Fibroblast of the aortic adventitia (primary cell): ENCODE results near the gene ST3GAL4. TPM values are rescaled to one million over a fixed set of nuclear protein-coding genes. Genes with fewer than 3 reads are reported as not detected.

ENCODE experiments used
- DNase-seq: peaks from one replicate; pipeline ENCODE4 v3.0.0-alpha.2; 2010; ENCODE audit warnings: low read depth
- H3K4me3 ChIP-seq: 2 replicates; pipeline ENCODE4 v1.5.1; 2011; ENCODE audit warnings: low read depth, mild to moderate bottlenecking, control low read depth, low read length, moderate library complexity
- CTCF ChIP-seq: IDR thresholded peaks from 2 replicates; pipeline ENCODE4 v1.5.1; 2011; ENCODE audit warnings: mild to moderate bottlenecking, low read length, control low read depth, inconsistent platforms; ENCODE audit not compliant: insufficient read depth
- total RNA-seq: library from RNA; depleted of rRNA; stranded (reverse); fragments of >200 nt; gene quantifications from 2 replicates; pipeline ENCODE4 v1.2.3, GENCODE V29; 2012; ENCODE audit warnings: low replicate concordance

ST3GAL4 gene
- total RNA-seq, 1 donor = 25.4 TPM

DNA sequence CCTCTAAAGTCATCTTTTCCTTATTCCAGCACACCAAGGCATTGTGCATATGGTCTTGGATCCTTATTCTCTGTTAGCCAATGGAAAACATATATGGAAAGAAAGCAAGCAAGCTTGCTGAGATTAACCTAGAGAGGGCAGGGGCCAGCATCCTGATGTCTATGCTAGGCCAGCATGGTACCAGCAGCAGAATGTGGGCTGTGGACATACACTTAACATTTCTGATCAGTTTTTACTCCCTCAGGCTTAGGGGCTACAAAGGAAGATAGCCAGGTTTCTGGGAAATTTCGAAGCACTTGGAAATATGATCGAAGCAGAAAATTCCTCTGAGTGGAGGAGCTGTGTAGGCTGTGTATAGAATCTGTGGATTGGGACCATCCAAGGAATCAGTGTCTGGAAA lies 67.0 kb downstream of the ST3GAL4 start:
- no peak for TF ChIP-seq CTCF
- H3K4me3 ChIP-seq = no peak overlapping the region
- no peak for DNase-seq

DNA sequence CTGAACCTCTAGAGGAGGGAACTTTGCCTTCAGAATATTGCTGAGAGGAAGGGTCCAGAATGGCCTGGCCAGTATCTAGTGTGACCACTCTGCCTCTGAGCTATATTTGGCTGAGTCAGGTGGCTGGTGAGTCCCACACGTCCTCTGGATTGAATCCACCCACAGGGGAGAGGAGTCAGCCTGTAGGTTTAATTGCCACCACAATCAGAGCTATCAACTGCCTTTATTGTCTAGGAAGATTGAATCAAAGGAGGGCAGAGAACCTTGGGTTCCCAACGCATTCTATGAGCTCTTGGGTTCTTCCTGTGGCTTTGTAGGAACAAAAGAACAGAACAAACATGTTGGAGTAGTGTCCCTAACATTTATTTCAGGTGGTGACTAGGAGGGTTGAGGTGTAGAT lies 67.7 kb downstream of the ST3GAL4 start:
- DNase-seq = no peak
- TF ChIP-seq CTCF = no peak
- no peak overlapping the region for H3K4me3 ChIP-seq

DNA sequence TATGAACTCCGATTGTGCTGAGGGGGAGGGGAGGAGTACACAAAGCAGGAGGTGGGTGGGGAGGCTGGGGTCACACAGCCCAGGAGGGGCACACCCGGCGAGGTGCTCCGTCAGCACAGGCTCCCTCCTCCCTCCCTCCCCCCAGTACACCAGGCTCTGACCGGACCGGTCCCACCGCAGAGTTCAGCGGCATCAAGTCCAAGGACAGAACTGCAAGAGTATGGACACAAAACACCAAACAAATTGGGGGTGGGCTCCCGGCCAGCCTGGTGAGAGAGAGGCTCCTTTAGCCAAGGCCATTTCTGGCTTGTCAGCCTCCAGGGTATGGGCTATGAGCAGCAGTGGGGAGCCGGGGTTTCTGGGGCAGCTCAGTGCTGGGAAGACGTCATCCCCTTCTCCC lies 68.3 kb downstream of the ST3GAL4 start:
- H3K4me3 ChIP-seq = no peak overlapping the region
- TF ChIP-seq CTCF = no peak
- DNase-seq = no peak

- no peak for DNase-seq
- no peak overlapping the region for H3K4me3 ChIP-seq
- TF ChIP-seq CTCF = no peak
Measured at GRCh38 chr11:126424471-126425039, 69.1 kb downstream of the ST3GAL4 start.

- no peak overlapping the region for H3K4me3 ChIP-seq
- TF ChIP-seq CTCF = no peak
- no peak for DNase-seq
Measured at GRCh38 chr11:126426106-126426505, 70.6 kb downstream of the ST3GAL4 start.

- no peak for DNase-seq
- H3K4me3 ChIP-seq = no peak overlapping the region
- TF ChIP-seq CTCF = no peak
Measured at GRCh38 chr11:126426820-126427749, 71.6 kb downstream of the ST3GAL4 start.
